NCI-H2171 (cell line): ENCODE data around the gene SH2D5.

Experiments used
- DNase-seq: peaks from one replicate; lab custom pipeline; 2025; lab: John Stamatoyannopoulos, UW

SH2D5 gene

DNA sequence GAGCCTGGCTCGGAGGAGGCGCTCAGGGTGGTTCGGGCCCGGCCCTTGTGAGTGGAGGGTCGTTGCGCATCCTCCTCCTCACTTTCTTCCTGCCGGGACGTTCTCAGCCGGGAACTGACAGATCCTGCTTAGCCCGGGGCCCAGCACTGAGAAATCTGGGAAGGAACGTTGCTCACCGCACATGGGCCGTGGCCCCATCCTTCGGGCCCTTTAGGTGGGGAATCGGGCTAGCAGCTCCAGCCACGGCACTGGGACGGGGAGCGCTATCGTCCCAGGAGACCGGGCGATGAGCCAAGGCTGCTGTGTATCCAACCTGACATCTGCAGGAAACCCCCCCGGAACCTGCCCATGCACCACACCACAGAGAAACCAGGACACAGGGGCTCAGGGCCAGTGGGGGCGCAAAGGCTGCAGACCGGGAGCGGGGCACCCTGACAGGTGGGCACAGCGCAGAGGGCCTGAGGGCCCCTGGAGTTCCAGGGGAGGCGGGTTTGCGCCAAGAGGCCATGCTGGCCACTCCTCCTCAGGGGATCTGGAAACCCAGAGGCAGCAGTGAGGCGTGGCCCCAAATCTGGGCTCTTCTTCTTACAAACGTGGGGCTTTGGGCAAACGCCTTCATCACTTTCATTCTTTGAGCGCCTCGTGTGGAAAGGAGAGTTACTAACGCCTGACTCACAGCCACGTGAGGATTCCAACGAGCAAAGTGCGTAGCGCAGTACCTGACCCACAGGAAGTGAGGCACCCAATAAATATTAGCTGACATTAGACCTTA, at the start of gene SH2D5:
Gene SH2D5, minus strand, starts transcription at position 116 of the 772 bp plus-strand sequence. CDS start 4,659 bp downstream, outside the sequence.
- peak; percentile 59 for DNase-seq

DNA sequence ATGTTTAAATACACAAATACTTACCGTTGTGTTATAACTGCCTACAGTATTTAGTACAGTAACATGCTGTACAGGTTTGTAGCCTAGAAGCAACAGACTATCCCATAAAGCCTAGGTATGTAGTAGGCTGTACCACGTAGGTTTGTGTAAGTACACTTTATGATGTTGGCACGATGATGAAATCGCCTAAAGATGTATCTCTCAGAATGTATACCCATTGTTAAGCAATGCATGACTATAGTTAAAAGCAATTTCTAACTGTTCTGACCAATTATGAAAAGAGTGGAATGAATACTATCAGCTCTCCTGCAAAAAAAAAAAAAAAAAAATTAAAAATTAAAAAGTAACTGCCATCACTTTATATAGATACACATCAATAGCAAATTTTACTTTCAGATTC, 43.2 kb upstream of the SH2D5 start:
- DNase-seq = no peak

DNA sequence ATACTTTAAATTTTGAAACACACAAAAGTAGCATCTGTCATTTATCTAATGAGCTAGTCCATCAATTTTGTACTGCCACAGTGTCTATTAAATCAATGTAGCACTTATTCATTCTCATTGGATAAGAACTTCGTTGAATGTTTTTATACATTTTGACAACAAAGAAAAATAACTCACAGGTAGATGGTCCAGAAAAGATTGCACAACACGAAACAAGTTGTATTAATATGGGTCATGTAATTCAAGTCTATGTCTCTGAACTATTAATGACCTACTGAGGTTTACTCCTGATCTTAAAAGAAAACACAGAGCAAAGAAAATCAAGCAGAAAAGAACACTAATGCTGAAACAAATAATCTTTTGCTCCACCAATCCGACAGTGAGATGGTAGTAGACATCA, 39.3 kb upstream of the SH2D5 start:
- no peak for DNase-seq

- no peak for DNase-seq
These were observed 38.0 kb upstream of the SH2D5 start for GRCh38 chr1:20770314-20771087.

DNA sequence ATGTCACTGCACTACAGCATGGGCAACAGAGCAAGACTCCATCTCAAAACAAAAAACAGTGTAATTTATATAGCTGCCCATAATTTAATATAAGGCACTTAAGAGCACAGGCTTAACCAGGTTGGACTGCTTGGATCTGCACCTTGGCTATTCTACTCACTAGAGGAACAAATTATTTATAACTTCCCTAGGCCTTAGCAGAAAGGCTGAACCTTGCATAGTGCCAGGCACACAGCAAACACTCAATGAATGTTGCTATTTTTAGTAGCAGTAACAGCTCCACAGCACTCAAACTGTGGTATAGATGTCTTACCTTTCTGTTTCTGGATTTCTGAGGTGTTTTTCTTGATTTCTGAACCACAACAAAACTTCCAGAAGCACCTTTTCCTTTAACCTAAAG, 34.8 kb upstream of the SH2D5 start:
- DNase-seq = no peak

GRCh38 chr1:20763417-20763816, 30.9 kb upstream of the SH2D5 start:
- DNase-seq = no peak

- DNase-seq = no peak
These were observed 27.8 kb upstream of the SH2D5 start for GRCh38 chr1:20760322-20760721.

- no peak for DNase-seq
These were observed 21.1 kb upstream of the SH2D5 start for GRCh38 chr1:20753589-20753988.

- no peak for DNase-seq
These were observed 19.0 kb upstream of the SH2D5 start for GRCh38 chr1:20751462-20751990.

GRCh38 chr1:20742671-20743070, 10.2 kb upstream of the SH2D5 start:
- DNase-seq = no peak

DNA sequence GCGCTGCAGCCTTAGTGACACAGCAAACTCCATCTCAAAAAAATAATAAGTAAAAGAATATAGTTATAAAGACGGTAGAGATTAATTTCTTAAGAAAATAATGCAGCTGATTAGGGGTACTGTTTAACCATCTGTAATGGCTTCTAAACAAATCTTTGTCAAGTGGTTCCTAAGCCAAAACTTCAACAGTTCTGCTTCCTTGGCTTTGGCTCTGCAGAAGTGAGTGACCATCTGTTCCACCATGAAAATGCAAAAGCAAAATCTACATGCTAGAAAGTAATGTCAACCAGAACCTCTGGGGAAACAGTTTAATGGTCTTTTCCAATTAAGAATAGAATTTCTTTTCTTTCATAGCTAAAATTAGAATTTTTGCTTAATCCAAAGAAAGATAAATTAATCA, 8.3 kb upstream of the SH2D5 start:
- DNase-seq = no peak

GRCh38 chr1:20739225-20739624, 6.7 kb upstream of the SH2D5 start:
- no peak for DNase-seq

GRCh38 chr1:20735581-20736111, 3.1 kb upstream of the SH2D5 start:
- DNase-seq = no peak

- DNase-seq = no peak
These were observed 965 bp upstream of the SH2D5 start for GRCh38 chr1:20733360-20733975.

- DNase-seq = peak; percentile 78
These were observed 374 bp downstream of the SH2D5 start for GRCh38 chr1:20732071-20732587.

GRCh38 chr1:20731057-20731991, 1.2 kb downstream of the SH2D5 start:
- DNase-seq = no peak

- DNase-seq = no peak
These were observed 1.8 kb downstream of the SH2D5 start for GRCh38 chr1:20730690-20731056.

DNA sequence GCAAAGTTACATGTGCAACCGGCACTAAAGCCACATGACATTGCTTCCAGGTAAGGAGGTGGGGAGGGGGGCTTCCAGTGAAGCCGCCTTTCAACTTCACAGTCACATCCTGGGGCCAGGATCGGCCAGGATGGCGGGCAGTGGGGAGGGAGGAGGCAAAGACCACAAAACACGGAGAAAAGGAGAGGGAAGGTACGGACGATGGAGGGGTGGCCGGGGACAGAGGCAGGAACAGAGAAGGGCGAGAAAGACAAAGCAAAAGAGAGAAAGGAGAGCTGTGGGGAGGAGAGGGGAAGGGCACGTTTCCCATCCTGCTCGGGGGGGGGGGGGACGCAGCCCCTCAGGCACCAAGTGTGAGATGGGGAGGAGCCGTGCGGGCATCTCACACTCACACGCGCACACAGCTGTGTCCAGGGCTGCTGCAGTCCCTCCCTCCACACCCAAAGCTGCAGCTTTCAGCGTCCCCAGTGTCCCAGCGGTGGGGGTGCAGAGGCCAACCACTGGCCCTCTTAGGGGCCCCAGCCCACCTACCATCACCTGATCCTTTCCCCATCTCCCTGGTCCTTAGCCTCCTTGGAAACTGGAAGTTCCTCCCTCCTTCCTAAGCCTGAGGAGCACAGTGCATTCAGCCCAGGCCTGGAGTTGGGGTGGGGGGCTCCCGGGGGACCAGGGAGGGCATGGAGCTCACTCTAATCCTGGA, 2.4 kb downstream of the SH2D5 start:
- DNase-seq = no peak

- no peak for DNase-seq
These were observed 3.2 kb downstream of the SH2D5 start for GRCh38 chr1:20729155-20729931.
